Germinal center (tissue), 1 donor: ENCODE data around the gene NRSN2.
"Not testable (repeated sequence)": the region's sequence is repeated elsewhere in the genome, so short reads cannot be mapped to it uniquely, and the experiment has no call there.

Experiments
- DNase-seq: peaks from one replicate; pipeline ENCODE4 v3.0.0; 2012; ENCODE audit warnings: mixed read lengths, low spot score

The NRSN2 gene

GRCh38 chr20:375265-375889, 28.5 kb downstream of the NRSN2 start:
- DNase-seq, result no peak

DNA sequence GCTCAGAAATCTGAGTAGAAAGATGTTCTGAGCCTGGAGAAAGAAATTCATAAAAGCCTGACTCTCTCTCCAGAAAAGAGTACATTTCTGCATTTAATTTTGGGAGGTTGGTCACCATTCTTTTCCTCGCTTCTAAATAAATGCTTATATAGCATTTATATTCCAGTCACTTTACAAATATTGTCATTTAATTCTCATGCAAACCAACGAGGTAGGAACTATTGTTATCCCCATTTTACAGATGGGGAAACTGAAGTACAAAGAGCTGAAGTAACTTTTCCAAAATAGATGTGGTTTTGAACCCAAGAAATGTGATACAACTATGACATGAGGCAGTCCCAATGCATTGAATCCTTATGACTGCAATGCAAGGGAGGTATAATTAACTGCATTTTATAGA, 29.2 kb downstream of the NRSN2 start:
- DNase-seq, result no peak

GRCh38 chr20:376750-377149, 29.8 kb downstream of the NRSN2 start:
- DNase-seq, result no peak

- DNase-seq, result not testable (repeated sequence)
Measured at GRCh38 chr20:377578-377977, 30.7 kb downstream of the NRSN2 start.

DNA sequence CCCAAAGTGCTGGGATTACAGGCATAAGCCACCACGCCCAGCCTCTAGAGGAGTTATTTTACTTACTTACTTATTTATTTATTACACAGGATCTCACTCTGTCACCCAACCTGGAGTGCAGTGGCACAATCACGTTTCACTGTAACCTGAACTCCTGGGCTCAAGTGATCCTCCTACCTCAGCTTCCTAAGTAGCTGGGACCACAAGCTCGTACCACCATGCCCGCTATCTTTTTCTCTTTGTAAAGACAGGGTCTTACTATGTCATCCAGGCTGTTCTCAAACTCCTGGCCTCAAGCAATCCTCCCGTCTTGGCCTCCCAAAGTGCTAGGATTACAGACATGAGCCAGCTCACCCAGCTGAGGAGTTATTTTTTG, 32.0 kb downstream of the NRSN2 start:
- no peak for DNase-seq

GRCh38 chr20:380763-381580, 34.1 kb downstream of the NRSN2 start:
- DNase-seq, result peak; percentile 69

DNA sequence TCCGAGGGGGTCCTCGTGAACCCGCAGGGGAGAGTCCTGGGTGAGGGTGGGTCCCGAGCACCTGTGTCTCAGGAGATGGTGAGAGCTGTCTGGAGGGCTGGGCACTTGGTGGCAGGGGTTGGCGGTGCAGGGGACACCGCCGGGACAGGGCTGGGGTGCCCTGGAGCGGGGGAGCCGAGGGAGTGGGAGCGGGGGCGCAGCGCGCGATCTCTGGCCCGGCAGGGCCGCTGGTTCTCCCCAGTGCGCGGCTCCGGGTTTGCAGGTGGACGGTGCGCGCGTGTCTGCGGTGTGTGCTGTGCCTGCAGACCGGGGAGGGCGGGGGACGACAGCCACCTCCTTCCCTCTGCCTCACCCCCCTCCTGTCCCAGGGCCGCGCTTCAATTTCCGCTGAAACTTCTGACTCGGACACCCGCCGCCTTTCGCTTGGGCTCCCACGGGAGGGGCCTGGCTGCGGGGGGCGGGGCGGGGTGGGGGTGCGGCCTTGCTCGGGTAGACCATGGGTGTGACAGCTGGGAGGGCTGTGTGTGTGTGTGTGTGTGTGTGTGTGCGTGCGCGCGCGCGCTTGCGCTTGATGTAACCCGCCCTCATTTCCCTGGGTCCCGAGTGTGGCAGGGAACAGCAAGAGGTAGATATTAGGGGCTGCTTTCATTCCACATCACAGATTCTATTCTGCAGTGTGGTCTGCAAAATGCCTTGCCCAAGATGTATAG, 34.8 kb downstream of the NRSN2 start:
- DNase-seq, result peak; percentile 73

DNA sequence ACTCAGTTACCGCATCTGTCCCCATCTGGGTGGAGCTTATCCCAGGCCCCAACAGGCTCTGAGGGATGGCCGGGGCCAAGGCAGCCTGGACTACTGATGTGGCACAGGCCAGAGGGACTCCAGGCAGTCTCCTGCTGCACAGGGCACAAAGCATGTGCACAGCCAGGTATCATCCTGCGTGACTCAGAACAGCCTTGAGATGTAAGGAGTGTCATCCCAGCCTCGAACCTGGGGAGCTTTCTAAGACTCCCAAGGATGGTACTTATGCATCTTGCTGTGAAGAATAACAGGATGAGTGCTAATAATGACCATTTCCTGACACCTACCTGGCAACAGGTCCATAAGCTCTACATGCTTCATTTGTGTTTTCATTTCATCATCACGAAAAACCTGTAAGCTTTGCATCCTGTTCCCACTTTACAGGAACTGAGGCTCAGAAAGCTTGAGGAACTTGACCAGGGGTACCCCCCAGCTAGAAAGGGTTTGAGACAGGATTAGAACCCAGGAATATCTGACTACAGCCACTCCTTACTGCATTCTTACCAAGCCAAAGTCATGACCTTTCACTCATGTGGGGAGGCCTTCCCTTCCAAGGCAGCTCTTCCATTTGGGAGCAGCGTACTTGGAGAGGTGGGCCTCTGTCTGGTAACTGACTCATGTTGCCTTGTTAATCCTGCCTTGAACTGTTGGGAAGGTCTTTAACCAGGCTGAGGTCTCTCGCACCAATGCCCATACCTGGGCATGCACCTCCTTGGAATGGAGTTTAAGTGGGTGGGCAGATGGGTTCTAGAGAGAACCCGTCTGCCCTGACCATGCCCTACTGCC, 35.6 kb downstream of the NRSN2 start:
- no peak for DNase-seq

DNA sequence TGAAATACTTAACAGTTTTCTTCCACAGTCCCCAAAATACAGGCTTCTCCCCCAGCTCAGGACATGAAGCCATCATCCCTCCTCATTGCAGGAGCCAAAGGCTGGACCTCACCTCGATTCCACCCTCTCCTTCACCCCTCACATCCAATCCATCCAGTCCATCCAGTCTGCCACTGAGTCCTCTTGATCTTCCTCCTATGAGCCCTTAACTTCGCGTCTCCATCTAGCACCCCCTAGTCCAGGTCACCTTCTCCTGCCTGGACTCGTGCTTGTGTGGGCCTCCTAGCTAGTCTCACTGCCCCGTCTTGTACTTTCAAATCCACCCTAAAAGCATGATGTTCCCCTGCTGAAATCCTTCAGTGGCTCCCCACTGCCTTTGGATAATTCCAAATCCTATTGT, 37.0 kb downstream of the NRSN2 start:
- DNase-seq, result no peak

GRCh38 chr20:384723-385122, 37.8 kb downstream of the NRSN2 start:
- no peak for DNase-seq

- no peak for DNase-seq
Measured at GRCh38 chr20:385448-385847, 38.5 kb downstream of the NRSN2 start.

DNA sequence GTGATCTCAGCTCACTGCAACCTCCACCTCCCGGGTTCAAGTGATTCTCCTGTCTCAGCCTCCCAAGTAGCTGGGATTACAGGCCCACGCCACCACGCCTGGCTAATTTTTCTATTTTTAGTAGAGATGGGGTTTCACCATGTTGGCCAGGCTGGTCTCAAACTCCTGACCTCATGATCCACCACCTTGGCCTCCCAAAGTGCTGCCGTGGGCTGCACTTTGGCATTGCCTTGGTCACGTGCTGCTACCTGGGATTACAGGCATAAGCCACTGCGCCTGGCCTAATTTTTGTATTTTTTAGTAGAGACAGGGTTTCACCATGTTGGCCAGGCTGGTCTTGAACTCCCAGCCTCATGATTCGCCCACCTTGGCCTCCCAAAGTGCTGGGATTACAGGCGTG, 39.7 kb downstream of the NRSN2 start:
- not testable (repeated sequence) for DNase-seq

- DNase-seq, result no peak
Measured at GRCh38 chr20:387520-387919, 40.6 kb downstream of the NRSN2 start.

DNA sequence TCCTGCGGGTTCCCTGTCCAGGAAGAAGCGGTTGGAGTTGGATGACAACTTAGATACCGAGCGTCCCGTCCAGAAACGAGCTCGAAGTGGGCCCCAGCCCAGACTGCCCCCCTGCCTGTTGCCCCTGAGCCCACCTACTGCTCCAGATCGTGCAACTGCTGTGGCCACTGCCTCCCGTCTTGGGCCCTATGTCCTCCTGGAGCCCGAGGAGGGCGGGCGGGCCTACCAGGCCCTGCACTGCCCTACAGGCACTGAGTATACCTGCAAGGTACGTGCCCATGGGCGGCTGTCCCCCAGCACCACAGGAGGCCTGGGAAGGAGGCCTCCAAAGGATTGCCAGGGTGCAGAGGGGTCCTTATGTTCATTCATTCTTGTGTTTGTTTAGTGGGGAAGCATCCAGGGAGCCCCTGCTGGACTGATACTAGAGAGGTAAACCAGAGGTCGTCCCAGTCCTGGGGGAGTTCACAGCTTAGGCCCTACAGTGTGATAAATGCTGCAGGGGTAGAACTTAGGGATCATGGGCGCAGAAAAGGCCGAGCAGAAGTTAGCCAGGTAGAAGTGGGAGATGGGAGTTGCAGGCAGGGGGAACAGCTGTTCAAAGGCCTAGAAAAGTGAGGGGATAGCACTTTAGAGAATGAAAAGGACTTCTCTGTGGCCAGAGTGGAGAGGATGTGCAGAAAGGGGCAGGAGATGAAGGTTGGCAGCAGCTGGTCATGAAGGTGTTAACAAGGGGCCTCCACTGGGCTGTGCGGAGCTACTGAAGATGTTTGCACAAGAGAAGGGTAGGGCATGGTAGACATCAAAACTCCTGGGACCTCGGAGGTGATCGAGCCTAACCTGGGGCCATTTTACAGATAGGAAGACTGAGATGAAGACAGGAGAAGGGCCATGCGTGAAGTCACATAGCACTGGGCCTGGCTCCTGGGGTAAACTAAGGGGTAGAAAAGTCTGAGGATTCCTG, 41.4 kb downstream of the NRSN2 start:
- DNase-seq, result no peak

GRCh38 chr20:389220-389619, 42.3 kb downstream of the NRSN2 start:
- no peak for DNase-seq

- no peak for DNase-seq
Measured at GRCh38 chr20:391041-391711, 44.3 kb downstream of the NRSN2 start.

DNA sequence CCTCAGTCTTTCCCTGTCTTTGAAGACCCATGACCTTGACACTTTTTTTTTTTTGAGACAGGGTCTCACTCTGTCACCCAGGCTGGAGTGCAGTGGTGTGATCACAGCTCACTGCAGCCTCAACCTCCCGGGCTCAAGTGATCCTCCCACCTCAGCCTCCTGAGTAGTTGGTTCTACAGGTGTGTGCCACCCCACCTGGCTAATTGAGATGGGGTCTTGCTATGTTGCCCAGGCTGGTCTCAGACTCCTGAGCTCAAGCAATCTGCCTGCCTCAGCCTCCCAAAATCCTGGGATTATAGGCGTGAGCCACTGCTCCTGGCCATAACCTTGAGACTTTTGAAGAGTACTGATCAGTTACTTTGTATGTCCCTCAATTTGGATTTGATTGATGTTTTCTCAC, 46.4 kb downstream of the NRSN2 start:
- DNase-seq, result not testable (repeated sequence)

DNA sequence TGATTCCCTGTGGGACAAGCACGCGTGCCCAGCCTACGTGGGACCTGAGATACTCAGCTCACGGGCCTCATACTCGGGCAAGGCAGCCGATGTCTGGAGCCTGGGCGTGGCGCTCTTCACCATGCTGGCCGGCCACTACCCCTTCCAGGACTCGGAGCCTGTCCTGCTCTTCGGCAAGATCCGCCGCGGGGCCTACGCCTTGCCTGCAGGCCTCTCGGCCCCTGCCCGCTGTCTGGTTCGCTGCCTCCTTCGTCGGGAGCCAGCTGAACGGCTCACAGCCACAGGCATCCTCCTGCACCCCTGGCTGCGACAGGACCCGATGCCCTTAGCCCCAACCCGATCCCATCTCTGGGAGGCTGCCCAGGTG, 49.3 kb downstream of the NRSN2 start:
- no peak for DNase-seq

- DNase-seq, result no peak
Measured at GRCh38 chr20:396619-397431, 49.9 kb downstream of the NRSN2 start.
